ENCODE data around the gene TPP1. TPM values are rescaled to one million over a fixed set of nuclear protein-coding genes. Genes with fewer than 3 reads are reported as not detected.

The TPP1 gene
- polyA plus RNA-seq, 1 experiment: 77.6 TPM

GRCh38 chr11:6620636-6621035 is 1.4 kb upstream of the TPP1 start:
- no peaks in the 10 kb centered on the region for H3K27me3 ChIP-seq (ENCODE audit: control insufficient read depth, insufficient read depth, low read length)
- DNase-seq (ENCODE audit: low read depth): no peak
- no peak for TF ChIP-seq CTCF (IDR thresholded peaks at IDR 0.05; ENCODE audit: insufficient read depth, low read depth, low read length)
- peaks cover 6% of the 10 kb centered on the region for H3K36me3 ChIP-seq (ENCODE audit: control insufficient read depth, insufficient read depth, low read length)
- H3K4me3 ChIP-seq (ENCODE audit: low read depth, low read length): no peak overlapping the region
- CTCF ChIA-PET: interaction anchor here (1.0 to 2.2 kb wide), 3 partner anchors 11 to 62 kb away, joined by 3 to 8 read pairs (median 3); partner anchors contain the start of gene MRPL17
- POLR2A ChIA-PET: no interaction called here

- 0 out of 2 replicates have a peak, but pooled peaks have one; percentile 17 for TF ChIP-seq CTCF (IDR thresholded peaks at IDR 0.05; ENCODE audit: insufficient read depth, low read depth, low read length)
- no peak for DNase-seq (ENCODE audit: low read depth)
- H3K36me3 ChIP-seq (ENCODE audit: control insufficient read depth, insufficient read depth, low read length): peaks cover 12% of the 10 kb centered on the region
- no peaks in the 10 kb centered on the region for H3K27me3 ChIP-seq (ENCODE audit: control insufficient read depth, insufficient read depth, low read length)
- ChIA-PET CTCF (interaction anchor here (0.7 to 2.2 kb wide), 17 partner anchors 11 to 239 kb away, joined by 3 to 14 read pairs (median 4); partner anchors contain the start of genes MRPL17 and TRIM3), POLR2A (interaction anchor here (0.6 to 1.3 kb wide), 4 partner anchors 10 to 70 kb away, joined by 3 to 4 read pairs (median 4); no protein-coding TSS in a partner anchor)
- H3K4me3 ChIP-seq (ENCODE audit: low read depth, low read length): peak overlapping the region; percentile 77
These were observed 862 bp downstream of the TPP1 start for GRCh38 chr11:6618117-6619003.

GRCh38 chr11:6617315-6617781 is 1.9 kb downstream of the TPP1 start:
- H3K36me3 ChIP-seq (ENCODE audit: control insufficient read depth, insufficient read depth, low read length): peaks cover 12% of the 10 kb centered on the region
- POLR2A ChIA-PET: no interaction called here
- CTCF ChIA-PET: interaction anchor here (1.5 to 1.9 kb wide), 2 partner anchors 66 to 77 kb away, joined by 5 to 7 read pairs; partner anchors contain the start of gene MRPL17
- H3K4me3 ChIP-seq (ENCODE audit: low read depth, low read length): no peak overlapping the region
- no peaks in the 10 kb centered on the region for H3K27me3 ChIP-seq (ENCODE audit: control insufficient read depth, insufficient read depth, low read length)
- no peak for TF ChIP-seq CTCF (IDR thresholded peaks at IDR 0.05; ENCODE audit: insufficient read depth, low read depth, low read length)
- DNase-seq (ENCODE audit: low read depth): no peak

GRCh38 chr11:6616596-6617250 is 2.5 kb downstream of the TPP1 start:
- Histone ChIP-seq H3K4me3 (ENCODE audit: low read depth, low read length) (no peak overlapping the region), H3K36me3 (ENCODE audit: control insufficient read depth, insufficient read depth, low read length) (peaks cover 12% of the 10 kb centered on the region), H3K27me3 (ENCODE audit: control insufficient read depth, insufficient read depth, low read length) (no peaks in the 10 kb centered on the region)
- CTCF ChIA-PET: interaction anchor here (1.9 kb wide), 1 partner anchor 77 kb away, joined by 5 read pairs; no protein-coding TSS in a partner anchor
- no peak for TF ChIP-seq CTCF (IDR thresholded peaks at IDR 0.05; ENCODE audit: insufficient read depth, low read depth, low read length)
- POLR2A ChIA-PET: no interaction called here
- DNase-seq (ENCODE audit: low read depth): no peak
